ENCODE data around the gene TRABD2B. TPM values are rescaled to one million over a fixed set of nuclear protein-coding genes. Genes with fewer than 3 reads are reported as not detected.
A peak's percentile ranks its signal among the peaks of the same experiment; 100 is the strongest.

Gene TRABD2B
- total RNA-seq, 2 donors from 2014 or later = 3.1 to 8.1 TPM

DNA sequence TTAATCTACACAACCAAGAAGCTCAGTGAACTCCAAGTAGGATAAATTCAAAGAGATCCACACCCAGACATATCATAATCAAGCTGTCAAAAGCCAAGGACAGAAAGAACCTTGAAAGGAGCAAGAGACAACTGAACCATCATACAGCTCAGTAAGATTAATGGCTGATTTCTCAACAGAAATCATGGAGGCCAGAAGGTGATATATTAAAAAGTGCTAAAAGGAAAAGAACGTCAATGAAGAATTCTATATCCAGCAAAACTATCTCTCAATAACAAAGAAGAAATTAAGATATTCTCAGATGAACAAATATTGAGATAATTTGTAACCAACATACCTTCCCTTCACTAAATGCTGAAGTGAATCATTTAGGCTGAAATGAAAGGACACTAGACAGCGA lies 161.8 kb downstream of the TRABD2B start:
- H3K36me3 ChIP-seq = no peaks in the 10 kb centered on the region
- no peak for DNase-seq (ENCODE audit: low spot score)
- H3K27me3 ChIP-seq = no peaks in the 10 kb centered on the region
- H3K9me3 ChIP-seq = peaks cover 0 to 23% of the 10 kb centered on the region in 2 donors
- TF ChIP-seq, protein P1, sequence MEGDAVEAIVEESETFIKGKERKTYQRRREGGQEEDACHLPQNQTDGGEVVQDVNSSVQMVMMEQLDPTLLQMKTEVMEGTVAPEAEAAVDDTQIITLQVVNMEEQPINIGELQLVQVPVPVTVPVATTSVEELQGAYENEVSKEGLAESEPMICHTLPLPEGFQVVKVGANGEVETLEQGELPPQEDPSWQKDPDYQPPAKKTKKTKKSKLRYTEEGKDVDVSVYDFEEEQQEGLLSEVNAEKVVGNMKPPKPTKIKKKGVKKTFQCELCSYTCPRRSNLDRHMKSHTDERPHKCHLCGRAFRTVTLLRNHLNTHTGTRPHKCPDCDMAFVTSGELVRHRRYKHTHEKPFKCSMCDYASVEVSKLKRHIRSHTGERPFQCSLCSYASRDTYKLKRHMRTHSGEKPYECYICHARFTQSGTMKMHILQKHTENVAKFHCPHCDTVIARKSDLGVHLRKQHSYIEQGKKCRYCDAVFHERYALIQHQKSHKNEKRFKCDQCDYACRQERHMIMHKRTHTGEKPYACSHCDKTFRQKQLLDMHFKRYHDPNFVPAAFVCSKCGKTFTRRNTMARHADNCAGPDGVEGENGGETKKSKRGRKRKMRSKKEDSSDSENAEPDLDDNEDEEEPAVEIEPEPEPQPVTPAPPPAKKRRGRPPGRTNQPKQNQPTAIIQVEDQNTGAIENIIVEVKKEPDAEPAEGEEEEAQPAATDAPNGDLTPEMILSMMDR (IDR thresholded peaks at IDR 0.05) = no peak
- H3K27ac ChIP-seq = no peak overlapping the region
- H3K4me3 ChIP-seq = no peak overlapping the region
- peaks cover 0 to 27% of the 10 kb centered on the region in 2 donors for H3K4me1 ChIP-seq

DNA sequence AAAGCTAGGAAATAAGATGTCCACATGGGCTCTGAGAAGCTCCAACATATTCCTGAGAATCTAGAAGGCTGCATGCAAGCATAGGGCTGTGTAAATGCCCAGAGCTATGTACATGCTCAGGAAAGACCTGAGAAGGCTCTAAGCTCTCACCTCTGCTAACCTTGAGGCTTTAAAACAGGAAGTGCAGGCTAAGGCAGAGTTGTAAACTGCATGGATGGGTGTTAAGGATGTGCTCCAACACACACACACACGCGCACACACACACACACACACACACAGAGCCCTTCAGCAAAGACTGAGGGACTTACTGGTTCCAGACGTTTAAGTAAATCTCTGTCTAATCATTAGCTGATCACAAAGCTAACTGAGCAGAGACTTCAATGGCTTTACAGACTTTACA lies 162.9 kb downstream of the TRABD2B start:
- H3K4me1 ChIP-seq = peaks cover 0 to 18% of the 10 kb centered on the region in 2 donors

DNA sequence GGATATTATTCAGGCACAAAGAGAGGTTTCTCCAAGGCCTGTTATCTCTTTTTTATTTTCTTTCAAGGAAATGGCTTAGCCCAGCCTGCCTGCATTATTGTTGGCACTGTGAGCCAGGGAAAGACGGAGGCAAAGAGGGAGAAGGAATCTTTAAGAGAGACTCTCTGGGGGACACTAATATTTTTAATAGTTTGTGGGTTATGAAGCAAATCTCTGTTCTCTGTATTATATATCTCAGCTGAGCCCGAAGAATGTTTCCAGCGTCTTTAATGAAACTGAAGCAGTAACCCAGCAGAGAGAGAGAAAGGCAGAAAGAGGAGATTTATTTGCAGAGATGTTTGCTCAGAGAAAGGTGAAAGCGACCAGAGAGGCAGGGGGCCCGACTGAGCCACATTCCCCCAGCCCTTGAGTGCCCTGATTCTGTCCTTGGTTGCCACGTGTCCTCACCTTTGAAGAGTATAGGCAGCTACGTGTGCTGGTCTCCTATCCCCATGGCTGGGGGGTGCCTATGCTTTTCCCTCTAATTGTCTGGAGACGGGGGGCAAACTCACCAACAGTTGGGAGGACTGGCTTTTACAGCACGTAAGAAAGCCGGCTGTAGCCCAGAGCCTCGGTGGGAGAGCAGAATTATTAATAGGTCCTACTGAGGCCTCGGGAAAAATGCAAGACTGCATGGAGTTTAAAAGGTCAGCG lies 166.4 kb downstream of the TRABD2B start:
- Histone ChIP-seq H3K36me3 (no peaks in the 10 kb centered on the region), H3K27me3 (no peaks in the 10 kb centered on the region), H3K9me3 (peaks cover 0 to 18% of the 10 kb centered on the region in 2 donors), H3K4me3 (no peak overlapping the region), H3K4me1 (peaks cover 0 to 16% of the 10 kb centered on the region in 2 donors), H3K27ac (peak overlapping the region in 1 of 2 donors; percentile 21)
- TF ChIP-seq, protein P1 (IDR thresholded peaks at IDR 0.05) = no peak
- no peak for DNase-seq (ENCODE audit: low spot score)

More for the DNA sequence above, 162.9 kb downstream of the TRABD2B start:
- H3K4me3 ChIP-seq = no peak overlapping the region
- H3K9me3 ChIP-seq = peaks cover 0 to 23% of the 10 kb centered on the region in 2 donors
- TF ChIP-seq, protein P1 (IDR thresholded peaks at IDR 0.05) = no peak
- no peaks in the 10 kb centered on the region for H3K27me3 ChIP-seq
- DNase-seq (ENCODE audit: low spot score) = no peak
- H3K27ac ChIP-seq = no peak overlapping the region
- H3K36me3 ChIP-seq = no peaks in the 10 kb centered on the region

GRCh38 chr1:47830021-47830420 lies 167.2 kb downstream of the TRABD2B start:
- no peaks in the 10 kb centered on the region for H3K36me3 ChIP-seq
- peak overlapping the region in 1 of 2 donors; percentile 21 for H3K27ac ChIP-seq
- H3K4me3 ChIP-seq = no peak overlapping the region
- H3K27me3 ChIP-seq = no peaks in the 10 kb centered on the region
- peaks cover 0 to 10% of the 10 kb centered on the region in 2 donors for H3K9me3 ChIP-seq
- TF ChIP-seq, protein P1 (IDR thresholded peaks at IDR 0.05) = no peak
- DNase-seq (ENCODE audit: low spot score) = no peak
- peaks cover 0 to 21% of the 10 kb centered on the region in 2 donors for H3K4me1 ChIP-seq

DNA sequence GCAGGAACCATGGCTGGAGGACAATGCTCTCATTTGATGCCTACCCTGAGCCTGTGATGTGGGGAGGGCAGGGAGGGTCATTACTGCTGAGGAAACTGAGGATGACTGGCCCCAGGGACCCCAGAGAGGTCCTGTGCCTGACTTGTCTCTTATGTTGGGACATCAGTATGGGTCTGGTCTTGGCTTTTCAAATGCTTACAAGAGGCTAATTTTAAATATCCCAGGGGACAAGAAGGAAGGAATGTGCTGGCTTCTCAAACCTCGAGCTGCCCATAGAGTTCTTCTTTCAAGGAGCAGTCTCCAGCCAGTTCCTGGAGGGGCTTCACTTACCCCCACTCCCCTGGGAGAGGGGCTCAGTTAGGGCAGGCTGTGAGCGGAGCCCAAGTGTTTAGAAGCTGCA lies 168.2 kb downstream of the TRABD2B start:
- Histone ChIP-seq H3K9me3 (no peaks in the 10 kb centered on the region), H3K27ac (peak overlapping the region in 1 of 2 donors; percentile 23), H3K36me3 (no peaks in the 10 kb centered on the region), H3K27me3 (no peaks in the 10 kb centered on the region), H3K4me3 (no peak overlapping the region), H3K4me1 (peaks cover 0 to 31% of the 10 kb centered on the region in 2 donors)
- TF ChIP-seq, protein P1 (IDR thresholded peaks at IDR 0.05) = no peak
- no peak for DNase-seq (ENCODE audit: low spot score)
